ENCODE data around the gene CRAT.

CRAT gene

GRCh38 chr9:129141066-129142041, 30.8 kb upstream of the CRAT start:
- TF ChIP-seq CTCF (IDR thresholded peaks at IDR 0.05; ENCODE audit: low read depth, low read length), result no peak
- peak; percentile 78 for DNase-seq (ENCODE audit: extremely low read depth, low read depth)

- no peak for DNase-seq (ENCODE audit: extremely low read depth, low read depth)
These were observed 29.9 kb upstream of the CRAT start for GRCh38 chr9:129140397-129141065.

DNA sequence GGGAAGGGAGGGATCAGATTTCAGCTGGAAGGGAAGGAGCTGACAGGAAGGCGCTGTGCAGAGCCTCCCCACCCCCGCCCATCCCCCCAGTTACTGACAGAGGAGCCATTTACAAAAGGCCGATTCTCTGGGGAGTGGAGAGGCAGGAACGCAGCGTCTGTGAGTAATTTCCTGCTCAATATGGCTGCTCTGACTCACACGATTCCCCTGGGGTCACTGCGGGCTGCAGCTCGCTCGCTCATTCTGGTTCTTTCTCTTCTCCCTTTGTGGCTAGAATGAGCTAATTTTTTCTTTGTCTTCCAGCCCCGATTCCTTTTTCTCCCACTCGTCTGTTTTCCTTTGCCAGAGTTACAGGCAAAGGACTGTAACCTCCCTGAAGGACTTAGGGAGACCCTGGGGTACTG, 29.4 kb upstream of the CRAT start:
- no peak for TF ChIP-seq CTCF (IDR thresholded peaks at IDR 0.05; ENCODE audit: low read depth, low read length)
- peak; percentile 100 for DNase-seq (ENCODE audit: extremely low read depth, low read depth)

More at GRCh38 chr9:129140397-129141065, 29.9 kb upstream of the CRAT start:
- no peak for TF ChIP-seq CTCF (IDR thresholded peaks at IDR 0.05; ENCODE audit: low read depth, low read length)

DNA sequence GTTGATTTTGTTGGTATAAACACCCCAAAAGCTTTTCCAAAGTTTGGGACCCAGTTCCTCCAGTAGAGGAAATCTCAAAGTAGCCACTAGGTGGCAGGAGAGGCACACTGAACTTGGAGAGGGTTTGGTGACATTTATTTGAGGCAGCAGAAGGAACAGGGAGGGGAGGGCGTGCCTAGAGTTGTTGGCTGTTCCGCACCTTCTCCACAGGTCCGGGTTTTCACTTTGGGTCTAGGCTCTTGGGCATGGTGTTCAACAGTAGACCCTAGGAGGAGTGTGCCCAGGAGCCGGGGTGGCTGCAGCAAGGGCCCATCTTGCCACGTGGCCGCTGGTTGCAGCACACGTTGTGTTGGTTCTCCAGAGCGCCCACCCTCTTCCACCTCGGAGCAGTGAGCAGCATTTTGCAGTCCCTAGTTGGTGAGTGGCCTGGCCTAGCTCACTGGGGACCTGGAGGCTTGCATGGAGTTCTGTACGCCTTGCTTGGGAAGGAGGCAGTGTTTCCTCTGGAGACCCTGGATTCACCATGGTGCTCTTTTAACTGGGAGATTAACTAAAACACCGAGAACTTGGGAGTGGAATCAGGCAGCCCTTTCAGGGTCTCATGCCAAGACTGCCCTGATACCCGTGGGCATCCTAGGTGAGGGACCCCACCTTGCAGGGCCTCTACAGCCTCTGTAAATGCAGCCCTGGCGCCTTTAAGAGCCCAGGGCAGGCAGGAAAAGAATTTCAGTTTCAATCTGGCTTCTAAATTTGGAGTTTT, 28.8 kb upstream of the CRAT start:
- peak; percentile 78 for DNase-seq (ENCODE audit: extremely low read depth, low read depth)
- peak; percentile 77 for TF ChIP-seq CTCF (IDR thresholded peaks at IDR 0.05; ENCODE audit: low read depth, low read length)

- no peak for DNase-seq (ENCODE audit: extremely low read depth, low read depth)
- TF ChIP-seq CTCF (IDR thresholded peaks at IDR 0.05; ENCODE audit: low read depth, low read length), result no peak
These were observed 28.1 kb upstream of the CRAT start for GRCh38 chr9:129138476-129139232.

DNA sequence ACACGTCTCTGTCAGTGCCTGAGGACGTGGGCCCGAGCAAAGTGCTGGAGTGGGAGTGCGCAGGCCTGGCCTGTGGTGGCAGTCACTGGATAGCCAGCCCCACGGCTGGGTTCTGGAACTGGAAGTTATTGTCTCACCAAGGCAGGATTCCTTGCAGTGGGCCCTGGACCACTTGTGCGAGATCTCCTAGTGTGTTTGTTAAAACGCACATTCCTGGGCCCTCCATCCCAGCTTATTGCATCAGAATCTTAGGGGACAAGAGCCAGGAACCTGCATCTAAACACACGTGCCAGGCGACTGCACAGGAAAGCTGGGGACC, 27.5 kb upstream of the CRAT start:
- TF ChIP-seq CTCF (IDR thresholded peaks at IDR 0.05; ENCODE audit: low read depth, low read length), result no peak
- no peak for DNase-seq (ENCODE audit: extremely low read depth, low read depth)

All from AG09319 (cell line).